Ishikawa (cell line): ENCODE data around the gene GPR153.

Experiments used
- CEBPB ChIP-seq: IDR thresholded peaks from 2 replicates; pipeline ENCODE4 v1.6.1; 2012
- CREB1 ChIP-seq: IDR thresholded peaks from 2 replicates; pipeline ENCODE4 v1.6.1; 2012; ENCODE audit warnings: low read depth
- EGR1 ChIP-seq: IDR thresholded peaks from 2 replicates; pipeline ENCODE4 v1.6.1; 2012
- EP300 ChIP-seq: IDR thresholded peaks from 2 replicates; pipeline ENCODE4 v1.6.1; 2012; ENCODE audit warnings: borderline replicate concordance
- FOXM1 ChIP-seq: IDR thresholded peaks from 2 replicates; pipeline ENCODE4 v1.6.1; 2012; ENCODE audit warnings: low read depth, borderline replicate concordance
- MAX ChIP-seq: IDR thresholded peaks from 2 replicates; pipeline ENCODE4 v1.6.1; 2012
- NFIC ChIP-seq: IDR thresholded peaks from 2 replicates; pipeline ENCODE4 v1.6.1; 2012
- RAD21 ChIP-seq: IDR thresholded peaks from 2 replicates; pipeline ENCODE4 v1.6.1; 2012; ENCODE audit warnings: low read depth
- REST ChIP-seq: IDR thresholded peaks from 2 replicates; pipeline ENCODE4 v1.6.1; 2012; ENCODE audit warnings: low read depth, mild to moderate bottlenecking
- TAF1 ChIP-seq: IDR thresholded peaks from 2 replicates; pipeline ENCODE4 v1.6.1; 2012; ENCODE audit warnings: low read depth, mild to moderate bottlenecking
- TCF12 ChIP-seq: IDR thresholded peaks from 2 replicates; pipeline ENCODE4 v1.6.1; 2012; ENCODE audit warnings: low read depth
- TEAD4 ChIP-seq: IDR thresholded peaks from 2 replicates; pipeline ENCODE4 v1.6.1; 2012
- USF1 ChIP-seq: IDR thresholded peaks from 2 replicates; pipeline ENCODE4 v1.6.1; 2012
- YY1 ChIP-seq: IDR thresholded peaks from 2 replicates; pipeline ENCODE4 v1.6.1; 2012; ENCODE audit warnings: low read depth
- ZBTB7A ChIP-seq: IDR thresholded peaks from 2 replicates; pipeline ENCODE4 v1.6.1; 2012; ENCODE audit warnings: low read depth

GPR153 gene

GRCh38 chr1:6257541-6258069, 3.3 kb downstream of the GPR153 start:
- TF ChIP-seq ZBTB7A (no peak), FOXM1 (no peak)

GRCh38 chr1:6256645-6257044, 4.3 kb downstream of the GPR153 start:
- no peak for TF ChIP-seq TCF12
- no peak for TF ChIP-seq FOXM1

- TF ChIP-seq TEAD4 (no peak), YY1 (no peak), TCF12 (no peak), EGR1 (no peak), EP300 (no peak), ZBTB7A (no peak), REST (no peak), CEBPB (no peak), FOXM1 (no peak), CREB1 (no peak)
These were observed 6.2 kb downstream of the GPR153 start for GRCh38 chr1:6254691-6255090.

GRCh38 chr1:6253380-6253779, 7.5 kb downstream of the GPR153 start:
- TF ChIP-seq TAF1 (no peak), YY1 (no peak), MAX (no peak), TCF12 (no peak), EGR1 (no peak), RAD21 (no peak), TEAD4 (no peak), REST (no peak), EP300 (no peak), CREB1 (no peak), FOXM1 (no peak), CEBPB (no peak)

GRCh38 chr1:6252374-6252710, 8.6 kb downstream of the GPR153 start:
- TF ChIP-seq CEBPB (no peak), FOXM1 (no peak), YY1 (no peak)

- TF ChIP-seq CEBPB (no peak), USF1 (no peak), TEAD4 (no peak), FOXM1 (no peak), CREB1 (no peak), MAX (no peak), NFIC (no peak), YY1 (no peak), EP300 (no peak), RAD21 (no peak), EGR1 (no peak), ZBTB7A (no peak), TCF12 (no peak), TAF1 (no peak), REST (no peak)
These were observed 9.1 kb downstream of the GPR153 start for GRCh38 chr1:6251681-6252373.
